Tibial artery (tissue), 4 donors: ENCODE data around the gene GLIPR1L2.

ENCODE experiments used
- DNase-seq, 2 donors: peaks; one replicate each; pipeline ENCODE4 v3.0.0-alpha.2; 2019
- H3K27ac ChIP-seq, 2 donors: fragments of 200-600 bp; sonication (generic) in 1 of 2; 1 replicate in 1 of 2; 2 replicates in 1 of 2; pipeline ENCODE4 v1.5.1; 2018 to 2019; ENCODE audit warnings: mild to moderate bottlenecking in 1 of 2
- H3K27me3 ChIP-seq, 2 donors: fragments of 200-600 bp; sonication (generic) in 1 of 2; one replicate each; pipeline versions ENCODE4 v1.5.1 to v1.6.0; 2016 to 2019
- H3K36me3 ChIP-seq, 3 donors: fragments of 200-600 bp; sonication (generic) in 2 of 3; one replicate each; pipeline ENCODE4 v1.5.1; 2016 to 2019; ENCODE audit warnings: mild to moderate bottlenecking in 2 of 3
- H3K4me1 ChIP-seq, 4 donors: fragments of 200-600 bp; sonication (generic) in 2 of 4; 1 replicate in 3 of 4; 2 replicates in 1 of 4; pipeline ENCODE4 v1.5.1; 2016 to 2019
- H3K4me3 ChIP-seq, 2 donors: fragments of 200-600 bp; sonication (generic) in 1 of 2; 1 replicate in 1 of 2; 2 replicates in 1 of 2; pipeline ENCODE4 v1.5.1; 2018 to 2019; ENCODE audit warnings: mild to moderate bottlenecking in 2 of 2
- H3K9me3 ChIP-seq, 3 donors: fragments of 200-600 bp; sonication (generic) in 1 of 3; one replicate each; pipeline ENCODE4 v1.5.1; 2016 to 2019
- CTCF ChIP-seq, 2 experiments: fragments of 200-600 bp in 1 of 2; fragments of 450-650 bp in 1 of 2; IDR thresholded peaks; one replicate each; pipeline ENCODE4 v1.5.1; 2017 to 2019; ENCODE audit warnings: antibody characterized with exemption in 2 of 2, mild to moderate bottlenecking in 1 of 2, moderate library complexity in 1 of 2
- intact Hi-C: fragments of 100-400 bp; cut with DNase I; formaldehyde crosslinking; loops from one replicate; pipeline ENCODE4 v1.15.0; 2023; ENCODE audit warnings: low total_unique reads

Gene GLIPR1L2

DNA sequence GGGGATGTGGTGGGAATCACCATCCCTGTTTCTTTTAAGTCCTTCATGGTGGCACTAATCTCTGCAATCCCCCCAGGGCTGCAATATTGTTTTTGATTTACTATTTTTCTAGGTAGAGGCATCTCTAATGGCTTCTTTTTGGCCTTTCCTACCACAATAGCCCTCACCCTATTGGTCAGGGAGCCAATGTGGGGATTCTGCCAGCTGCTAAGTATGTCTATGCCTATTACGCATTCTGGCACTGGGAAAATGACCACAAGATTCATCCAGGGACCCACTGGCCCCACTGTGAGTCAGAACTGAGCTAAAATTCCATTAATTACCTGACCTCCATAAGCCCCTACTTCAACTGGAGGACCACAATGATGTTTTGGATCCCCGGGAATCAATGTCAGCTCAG, 15.9 kb upstream of the GLIPR1L2 start:
- intact Hi-C loops, result no loop called here
- H3K4me3 ChIP-seq, result no peak overlapping the region
- H3K36me3 ChIP-seq, result no peaks in the 10 kb centered on the region
- H3K27ac ChIP-seq, result no peak overlapping the region
- H3K9me3 ChIP-seq, result no peaks in the 10 kb centered on the region
- no peak for TF ChIP-seq CTCF (IDR thresholded peaks at IDR 0.05)
- DNase-seq, result no peak
- no peaks in the 10 kb centered on the region for H3K27me3 ChIP-seq
- no peaks in the 10 kb centered on the region for H3K4me1 ChIP-seq

DNA sequence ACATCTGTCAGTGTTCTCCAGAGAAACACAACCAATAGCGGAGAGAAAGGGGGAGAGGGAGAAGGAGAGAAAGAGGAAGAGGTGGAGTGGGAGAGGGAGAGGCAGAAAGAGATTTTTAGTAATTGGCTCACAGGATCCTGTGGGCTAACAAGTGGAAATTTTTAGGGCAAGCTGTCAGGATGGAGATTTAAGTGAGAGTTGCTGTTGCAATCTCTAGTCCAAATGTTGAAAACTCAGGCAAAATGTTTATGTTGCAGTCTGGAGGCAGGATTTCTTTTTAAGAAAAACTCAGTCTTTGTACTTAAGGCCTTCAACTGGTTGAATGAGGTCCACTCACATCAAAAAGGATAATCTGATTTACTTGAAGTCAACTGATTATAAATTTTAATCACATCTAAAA, 12.5 kb upstream of the GLIPR1L2 start:
- H3K27ac ChIP-seq, result no peak overlapping the region
- intact Hi-C loops, result no loop called here

GRCh38 chr12:75389061-75389460, 1.8 kb upstream of the GLIPR1L2 start:
- DNase-seq, result no peak
- peak overlapping the region in 1 of 2 donors; percentile 69 for H3K4me3 ChIP-seq
- no peak for TF ChIP-seq CTCF (IDR thresholded peaks at IDR 0.05)
- H3K9me3 ChIP-seq, result no peaks in the 10 kb centered on the region
- no peaks in the 10 kb centered on the region for H3K36me3 ChIP-seq
- peak overlapping the region; percentile 86 to 93 for H3K27ac ChIP-seq
- peaks cover 0 to 28% (median 5%) of the 10 kb centered on the region in 4 donors for H3K4me1 ChIP-seq
- intact Hi-C loops, result no loop called here
- H3K27me3 ChIP-seq, result no peaks in the 10 kb centered on the region

More for the DNA sequence above, 12.5 kb upstream of the GLIPR1L2 start:
- Histone ChIP-seq H3K4me3 (no peak overlapping the region), H3K4me1 (no peaks in the 10 kb centered on the region), H3K27me3 (no peaks in the 10 kb centered on the region), H3K9me3 (no peaks in the 10 kb centered on the region), H3K36me3 (no peaks in the 10 kb centered on the region)
- TF ChIP-seq CTCF (IDR thresholded peaks at IDR 0.05), result no peak
- DNase-seq, result no peak

DNA sequence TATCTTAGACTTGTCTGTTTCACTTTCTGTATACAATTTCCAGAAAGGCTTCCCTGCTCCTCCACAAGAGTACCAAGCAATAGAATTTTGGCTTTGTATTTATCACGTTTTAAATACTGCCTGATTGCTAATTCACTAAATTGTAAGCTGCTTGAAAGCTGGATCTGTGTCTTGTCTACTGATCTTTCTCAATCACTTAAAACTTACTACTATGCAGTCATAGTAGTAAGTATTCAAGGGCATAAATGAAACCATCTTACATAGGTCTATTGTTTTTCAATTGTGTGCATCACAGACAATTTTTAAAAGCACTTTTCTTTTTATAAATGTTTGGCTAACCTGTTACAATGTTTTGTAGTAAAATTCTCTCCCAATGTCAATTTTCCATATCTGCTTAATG, 1.2 kb upstream of the GLIPR1L2 start:
- Histone ChIP-seq H3K4me3 (peak overlapping the region; percentile 62 to 69), H3K27ac (peak overlapping the region; percentile 86 to 93), H3K9me3 (no peaks in the 10 kb centered on the region), H3K36me3 (no peaks in the 10 kb centered on the region), H3K27me3 (no peaks in the 10 kb centered on the region), H3K4me1 (peaks cover 0 to 28% (median 5%) of the 10 kb centered on the region in 4 donors)
- no peak for DNase-seq
- intact Hi-C loops, result loop anchor here (10.0 kb wide), 1 partner anchor 95 kb away; the partner anchor contains the start of gene GLIPR1
- TF ChIP-seq CTCF (IDR thresholded peaks at IDR 0.05), result no peak

GRCh38 chr12:75390156-75390898, 562 bp upstream of the GLIPR1L2 start:
- peak overlapping the region; percentile 86 to 93 for H3K27ac ChIP-seq
- peak overlapping the region; percentile 62 to 69 for H3K4me3 ChIP-seq
- DNase-seq, result no peak
- no peaks in the 10 kb centered on the region for H3K27me3 ChIP-seq
- peaks cover 0 to 28% (median 5%) of the 10 kb centered on the region in 4 donors for H3K4me1 ChIP-seq
- intact Hi-C loops, result loop anchor here (10.0 kb wide), 1 partner anchor 94 kb away; the partner anchor contains the start of gene GLIPR1
- H3K9me3 ChIP-seq, result no peaks in the 10 kb centered on the region
- TF ChIP-seq CTCF (IDR thresholded peaks at IDR 0.05), result no peak
- no peaks in the 10 kb centered on the region for H3K36me3 ChIP-seq
